AG10803 (cell line): ENCODE data around the gene IKZF3.

Experiments
- DNase-seq: peaks from one replicate; pipeline ENCODE4 v3.0.0; 2010; ENCODE audit warnings: low read depth
- H3K4me3 ChIP-seq: 2 replicates; pipeline ENCODE4 v1.5.1; 2011; ENCODE audit warnings: mild to moderate bottlenecking, low read length, control low read depth
- CTCF ChIP-seq: conservative IDR thresholded peaks from 2 replicates; pipeline ENCODE4 v1.5.1; 2011; ENCODE audit warnings: mild to moderate bottlenecking, low read length, control low read depth, inconsistent platforms

The IKZF3 gene

GRCh38 chr17:39737760-39738567 is 126.1 kb downstream of the IKZF3 start, which contains the start of gene GRB7:
TSS of gene GRB7 (plus strand) at chr17:39737938. CDS start at chr17:39742302, 4,364 bp downstream.
- H3K4me3 ChIP-seq, result no peak within 1 kb of the TSS
- no peak for DNase-seq

GRCh38 chr17:39737206-39737759 is 126.8 kb downstream of the IKZF3 start:
- no peak for DNase-seq
- TF ChIP-seq CTCF, result no peak
- H3K4me3 ChIP-seq, result no peak overlapping the region

More at GRCh38 chr17:39737760-39738567, 126.1 kb downstream of the IKZF3 start, which contains the start of gene GRB7:
- TF ChIP-seq CTCF, result no peak

- no peak for TF ChIP-seq CTCF
- H3K4me3 ChIP-seq, result no peak overlapping the region
- no peak for DNase-seq
Measured at GRCh38 chr17:39736319-39737165, 127.6 kb downstream of the IKZF3 start.

- no peak overlapping the region for H3K4me3 ChIP-seq
- no peak for TF ChIP-seq CTCF
- DNase-seq, result no peak
Measured at GRCh38 chr17:39735882-39736281, 128.2 kb downstream of the IKZF3 start.

- DNase-seq, result no peak
- H3K4me3 ChIP-seq, result no peak overlapping the region
- TF ChIP-seq CTCF, result no peak
Measured at GRCh38 chr17:39732586-39732985, 131.5 kb downstream of the IKZF3 start.

GRCh38 chr17:39730095-39730921 is 133.8 kb downstream of the IKZF3 start, which contains the start of gene MIEN1:
TSS of gene MIEN1 (minus strand) at chr17:39730532. CDS start at chr17:39730495, 37 bp downstream.
- peak; percentile 75 for DNase-seq
- H3K4me3 ChIP-seq, result peak within 1 kb of the TSS; percentile 90
- TF ChIP-seq CTCF, result peak; percentile 62
